SH-SY5Y (cell line): Measurements from ENCODE around the gene WHRN.

Experiments used
- GATA2 ChIP-seq: IDR thresholded peaks from 2 replicates; pipeline ENCODE4 v1.6.1; 2011; ENCODE audit warnings: mild to moderate bottlenecking, low read depth, low read length
- GATA3 ChIP-seq: IDR thresholded peaks from 2 replicates; pipeline ENCODE4 v1.6.1; 2011; ENCODE audit warnings: low read depth, mild to moderate bottlenecking, low read length, moderate library complexity

The WHRN gene

DNA sequence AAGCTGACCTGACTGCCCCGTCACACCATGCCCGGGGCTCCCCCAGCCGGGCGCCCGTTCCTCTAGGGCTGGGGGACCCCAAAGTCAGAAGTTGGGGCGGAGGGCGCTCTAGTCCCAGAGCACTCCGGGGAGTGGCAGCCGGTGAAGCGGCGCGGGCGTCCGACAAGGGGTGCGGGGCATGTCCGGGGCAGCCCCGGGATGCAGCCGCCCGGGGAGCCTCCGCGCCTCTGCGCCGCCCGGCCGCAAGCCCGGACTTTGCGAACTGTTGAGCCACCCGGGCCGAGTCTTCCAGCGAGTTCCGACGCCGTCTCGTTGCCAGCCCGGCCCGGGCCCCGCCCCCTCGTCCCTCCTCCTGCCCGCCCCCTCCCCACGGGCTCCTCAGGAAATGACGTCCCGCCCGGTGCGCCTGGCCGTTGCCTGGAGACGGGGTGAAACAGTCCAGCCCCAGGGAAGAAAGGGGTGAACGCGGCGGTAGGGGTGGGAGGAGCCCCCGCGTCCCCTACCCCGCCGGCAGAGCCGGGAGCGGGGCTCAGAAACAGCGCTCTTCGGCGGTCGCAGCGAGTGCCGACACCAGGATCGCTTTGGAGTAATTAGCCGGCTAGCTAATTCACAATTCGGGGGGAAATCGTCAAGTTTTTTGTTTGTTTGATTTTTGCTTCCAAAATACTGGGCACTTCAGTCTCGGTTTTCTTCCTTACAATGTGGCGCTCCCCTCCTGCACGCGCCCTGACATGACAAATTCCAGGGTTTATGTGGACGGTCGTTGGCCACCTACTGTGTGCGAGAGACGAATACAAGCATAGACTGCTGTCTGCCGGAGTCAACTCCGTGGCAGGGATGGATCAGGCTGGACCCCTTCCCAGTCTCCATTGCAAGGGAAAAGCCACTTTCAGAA is at the start of gene WHRN:
Gene WHRN (minus strand): TSS at position 287 of the 895 bp plus-strand sequence. CDS start 672 bp downstream, outside the sequence.
- TF ChIP-seq GATA3 (no peak), GATA2 (no peak)

DNA sequence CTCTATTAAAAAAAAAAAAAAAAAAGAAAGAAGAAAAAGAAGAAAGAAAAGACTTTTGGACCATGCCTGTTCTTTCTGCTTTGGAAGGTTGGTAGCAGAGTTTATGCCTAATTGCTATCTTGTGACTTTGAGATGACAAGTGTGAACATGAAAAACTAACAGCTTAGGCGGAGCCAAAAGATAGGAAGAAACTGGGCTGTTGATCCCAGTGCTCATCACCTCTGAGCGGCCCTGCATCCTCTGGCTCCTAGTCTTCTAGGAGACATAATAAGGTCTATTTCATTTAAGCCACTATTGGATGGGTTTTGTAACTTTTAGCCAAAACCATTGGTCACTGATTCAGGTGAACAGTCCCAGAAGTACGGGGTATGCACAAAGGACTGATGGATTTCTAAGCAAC is 47.9 kb upstream of the WHRN start:
- TF ChIP-seq GATA3 (no peak), GATA2 (no peak)

DNA sequence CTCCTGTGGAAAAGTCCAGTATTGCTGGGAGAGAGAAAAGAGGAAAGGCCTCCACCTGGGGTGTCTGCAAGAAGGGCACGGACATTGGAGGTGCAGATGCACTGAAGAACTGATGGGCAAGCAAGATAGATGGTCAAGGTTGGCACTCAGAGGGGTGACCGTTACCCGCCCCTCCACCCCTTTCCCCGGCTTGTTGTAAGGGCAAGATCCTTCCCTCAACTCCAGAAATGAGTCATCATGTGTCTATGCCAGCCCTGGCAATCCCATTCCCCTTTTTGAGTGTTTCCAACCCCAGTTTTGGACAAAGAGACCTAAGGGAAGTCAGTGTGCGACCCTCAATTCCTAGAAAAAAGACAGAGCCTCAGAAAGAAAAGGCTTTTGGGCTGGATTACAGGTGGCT is 47.4 kb upstream of the WHRN start:
- TF ChIP-seq GATA2 (no peak), GATA3 (no peak)

DNA sequence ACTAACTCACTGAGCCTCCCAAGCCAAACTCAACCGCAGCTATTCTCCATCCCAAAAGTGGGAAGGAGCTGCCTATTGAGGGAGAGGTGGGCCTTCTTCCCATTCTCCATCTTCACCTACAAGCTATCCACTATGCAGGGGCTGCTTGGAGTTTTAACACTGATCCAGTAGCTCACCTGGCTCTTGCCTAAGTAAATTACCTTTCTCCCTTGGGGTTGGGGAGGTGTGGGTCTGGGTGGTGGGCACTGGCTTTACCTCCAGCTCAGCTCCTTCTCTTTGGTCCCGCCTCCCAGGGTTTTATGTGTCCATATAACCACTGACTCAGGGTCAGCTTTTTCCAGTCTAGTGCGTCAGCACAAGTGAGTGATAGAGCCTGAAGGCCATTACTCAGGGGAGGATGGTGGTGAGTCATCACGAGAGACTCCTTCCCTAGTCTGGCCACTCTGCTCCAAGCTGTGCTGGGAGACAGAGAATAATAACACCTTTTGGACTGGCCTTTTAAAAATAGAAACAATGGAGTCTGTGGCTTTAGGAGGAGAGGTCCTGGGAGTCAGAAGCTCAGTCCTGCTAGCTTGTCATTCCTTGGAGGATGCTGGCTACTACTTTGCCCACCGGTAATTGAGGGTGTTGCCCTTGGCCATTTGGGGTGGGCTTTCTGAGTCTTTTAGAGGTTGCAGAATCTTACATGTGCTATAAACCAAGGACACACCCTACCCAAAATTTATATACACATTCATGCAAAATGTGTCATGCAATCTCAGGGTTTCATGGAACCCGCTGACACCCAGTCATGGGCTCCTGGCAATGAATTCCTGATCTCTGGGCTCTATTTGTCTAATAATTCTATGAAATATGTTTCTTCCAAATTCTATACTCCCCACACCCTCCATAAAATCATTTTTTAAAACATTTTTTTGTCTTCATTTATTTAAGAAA is 46.7 kb upstream of the WHRN start:
- TF ChIP-seq GATA3 (no peak), GATA2 (no peak)

DNA sequence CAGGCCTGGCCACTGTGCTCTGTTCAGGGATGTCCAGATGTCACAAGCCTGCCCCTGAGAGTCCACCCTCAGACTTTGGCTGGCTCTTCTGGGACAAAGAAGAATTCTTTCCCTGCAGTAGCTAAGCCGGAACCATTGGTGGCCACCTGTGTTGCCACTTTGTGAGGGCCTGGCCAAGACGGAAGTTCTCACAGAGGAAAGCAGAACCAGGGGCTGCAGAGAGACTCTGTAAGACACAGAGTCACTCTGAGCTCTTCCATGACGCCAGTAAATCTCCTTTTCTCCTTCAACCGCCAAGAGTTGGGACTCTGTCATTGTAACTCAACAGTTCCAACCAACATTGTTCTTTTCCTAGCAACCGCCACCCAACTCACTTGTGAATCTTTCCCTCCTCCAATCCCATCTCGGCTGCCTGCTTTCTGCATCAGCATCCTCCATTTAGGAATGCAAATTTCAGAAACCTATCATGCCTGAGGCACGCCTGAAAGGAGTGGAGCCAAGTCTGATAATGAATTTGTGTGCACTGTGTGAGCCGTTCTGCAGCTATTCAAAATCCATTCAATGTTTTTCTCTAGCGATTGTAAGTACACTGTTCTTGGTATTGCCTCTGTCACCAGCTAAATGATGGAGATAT is 44.5 kb upstream of the WHRN start:
- TF ChIP-seq GATA3 = no peak
- no peak for TF ChIP-seq GATA2

DNA sequence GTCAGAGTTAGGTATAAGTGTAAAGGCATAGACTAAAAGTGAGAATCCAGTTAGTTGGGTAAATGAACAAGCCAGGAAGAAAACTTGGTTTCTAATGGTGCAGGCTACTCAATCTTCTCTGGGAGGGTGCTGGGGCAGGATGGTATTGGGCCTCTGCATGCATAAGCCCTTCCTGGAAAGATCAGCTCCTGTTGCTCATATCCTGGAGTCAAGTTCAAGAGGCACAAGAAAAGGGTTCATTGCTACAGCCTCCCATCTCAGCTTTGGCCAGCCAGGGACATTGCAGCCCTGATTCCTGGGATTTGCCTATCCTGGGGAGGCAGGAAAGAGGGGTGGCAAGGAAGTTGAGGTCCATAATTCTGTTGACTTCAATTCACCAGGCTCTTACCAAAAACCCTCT is 41.6 kb upstream of the WHRN start:
- no peak for TF ChIP-seq GATA3
- no peak for TF ChIP-seq GATA2

DNA sequence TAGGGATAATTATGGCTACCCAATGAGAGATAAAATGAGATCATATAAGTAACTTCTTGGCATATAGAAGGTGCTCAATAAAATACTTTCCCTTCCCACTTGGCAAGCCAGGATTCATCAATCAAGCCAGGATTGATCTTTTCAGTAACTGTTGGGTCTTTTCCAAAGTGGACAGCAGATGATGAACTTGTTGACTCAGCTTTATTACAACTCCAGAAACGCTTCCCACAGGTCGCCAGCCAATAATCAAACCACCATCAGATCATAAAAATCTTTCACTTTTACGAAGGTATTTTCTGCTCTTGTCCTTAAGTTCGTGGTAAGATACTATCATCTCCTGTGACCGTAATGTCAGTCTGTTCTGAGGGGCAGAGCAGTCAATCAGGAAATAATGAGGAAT is 39.8 kb upstream of the WHRN start:
- no peak for TF ChIP-seq GATA2
- TF ChIP-seq GATA3 = no peak

DNA sequence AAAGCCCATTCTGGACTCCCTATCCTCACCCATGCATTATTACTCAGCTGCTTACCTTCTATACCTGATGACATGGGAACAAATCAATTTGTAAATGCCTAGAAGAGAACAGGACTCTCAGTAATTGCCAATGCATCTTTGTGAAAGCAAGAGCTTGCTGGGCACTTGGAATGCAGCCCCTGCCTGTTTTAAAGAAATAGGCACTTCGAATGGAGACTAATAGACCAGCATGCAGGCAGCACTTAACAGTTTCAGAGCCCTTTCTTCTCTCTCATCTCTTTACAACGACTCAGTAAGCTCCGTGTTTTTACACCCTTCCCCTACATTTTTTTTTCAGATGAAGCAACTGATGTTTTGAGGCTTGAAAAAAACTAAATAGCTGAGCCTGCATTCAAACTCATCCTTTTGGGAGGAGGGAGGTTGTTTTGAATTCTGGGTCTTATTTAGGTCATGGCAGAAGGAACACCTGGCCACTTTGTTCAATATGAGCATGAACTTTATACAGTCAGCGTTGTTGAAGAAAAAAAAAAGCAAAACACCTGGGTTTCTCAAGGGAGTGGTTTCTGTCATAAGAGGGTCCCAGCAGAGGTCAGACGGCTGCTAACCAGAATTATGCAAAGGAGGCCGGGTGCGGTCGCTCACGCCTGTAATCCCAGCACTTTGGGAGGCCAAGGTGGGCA is 34.6 kb upstream of the WHRN start:
- TF ChIP-seq GATA3 (no peak), GATA2 (no peak)

DNA sequence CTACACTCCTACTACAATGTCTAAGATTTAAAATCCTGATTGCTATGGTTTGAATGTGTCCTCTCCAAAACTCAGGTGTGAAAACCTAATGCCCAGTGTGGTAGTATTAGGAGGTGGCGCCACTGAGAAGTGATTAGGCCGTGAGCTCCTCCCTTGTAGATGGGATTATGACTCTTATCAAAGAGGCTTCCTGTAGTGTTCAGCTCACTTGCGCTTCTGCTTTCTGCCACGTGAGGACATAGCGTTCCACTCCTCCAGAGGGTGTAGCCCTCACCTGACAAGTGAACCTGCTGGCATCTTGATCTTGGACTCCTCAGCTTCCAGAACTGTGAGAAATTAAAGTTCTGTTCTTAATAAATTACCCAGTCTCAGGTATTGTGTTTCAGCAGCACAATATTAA is 33.0 kb upstream of the WHRN start:
- no peak for TF ChIP-seq GATA2
- TF ChIP-seq GATA3 = no peak

DNA sequence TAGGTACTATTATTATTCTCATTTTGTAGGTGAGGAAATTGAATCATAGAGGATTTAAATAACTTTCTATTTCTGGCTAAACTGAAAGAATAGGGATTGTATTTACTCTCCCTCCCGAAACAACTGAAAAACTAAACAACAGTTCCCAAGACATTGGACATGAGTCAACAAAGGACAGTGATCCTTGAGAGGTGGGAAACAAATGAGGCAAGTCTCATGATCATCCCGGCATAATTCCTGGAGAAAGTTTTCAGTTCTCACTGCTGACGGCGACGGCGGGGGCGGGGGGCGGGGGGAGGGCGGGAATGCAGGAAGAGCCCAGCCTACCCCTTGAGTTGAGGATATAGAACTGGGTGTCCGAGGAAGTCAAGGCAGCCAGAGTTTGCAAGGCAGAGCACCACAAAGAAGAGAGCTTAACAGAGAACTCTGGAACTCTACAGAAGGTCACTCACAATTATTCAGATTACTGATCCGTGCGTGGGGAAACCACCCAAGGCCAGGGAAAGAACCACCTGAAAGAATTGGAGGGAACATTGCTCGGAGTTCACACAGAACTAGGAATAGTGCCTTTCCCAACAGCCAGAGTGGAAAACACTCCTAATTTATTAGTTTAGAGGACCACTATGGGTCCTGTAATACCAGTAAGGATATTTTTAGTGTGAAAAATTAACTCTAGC is 27.4 kb upstream of the WHRN start:
- TF ChIP-seq GATA2 (no peak), GATA3 (no peak)

DNA sequence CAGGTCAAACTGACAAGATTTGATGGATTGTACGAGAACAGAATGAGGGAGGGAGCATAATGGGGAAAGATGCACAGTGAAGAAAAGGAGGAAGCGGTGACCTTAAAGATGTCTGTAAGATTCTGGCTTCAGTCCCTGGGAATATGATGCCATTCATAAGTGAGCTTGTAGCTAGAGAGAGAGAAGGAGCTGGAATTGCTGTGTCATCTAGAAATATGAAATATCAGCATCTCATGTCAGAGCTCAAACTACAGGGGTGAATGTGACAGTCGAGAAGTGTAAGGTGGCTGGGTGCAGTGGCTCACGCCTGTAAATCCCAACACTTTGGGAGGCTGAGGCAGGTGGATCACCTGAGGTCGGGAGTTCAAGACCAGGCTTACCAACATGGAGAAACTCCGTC is 24.0 kb upstream of the WHRN start:
- TF ChIP-seq GATA2 (no peak), GATA3 (no peak)

DNA sequence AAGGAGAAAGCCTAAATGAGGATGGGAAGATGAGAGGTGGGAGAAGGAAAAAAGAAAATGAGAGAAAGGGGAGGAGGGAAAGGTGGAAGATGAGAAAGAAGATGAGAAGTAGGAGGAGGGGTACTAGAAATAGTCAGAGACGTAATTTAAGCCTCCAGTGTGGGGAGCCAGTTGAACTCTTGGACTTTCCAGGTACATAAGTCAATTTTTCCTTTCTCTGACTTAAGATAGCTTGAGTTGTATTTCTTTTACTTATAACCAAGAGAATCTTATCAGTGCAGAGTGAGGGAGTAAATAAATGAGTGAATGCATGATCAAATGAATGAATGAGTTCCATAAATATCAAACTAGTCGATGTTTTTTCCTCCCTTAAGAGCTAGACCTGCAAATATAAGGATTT is 21.5 kb upstream of the WHRN start:
- no peak for TF ChIP-seq GATA2
- no peak for TF ChIP-seq GATA3

DNA sequence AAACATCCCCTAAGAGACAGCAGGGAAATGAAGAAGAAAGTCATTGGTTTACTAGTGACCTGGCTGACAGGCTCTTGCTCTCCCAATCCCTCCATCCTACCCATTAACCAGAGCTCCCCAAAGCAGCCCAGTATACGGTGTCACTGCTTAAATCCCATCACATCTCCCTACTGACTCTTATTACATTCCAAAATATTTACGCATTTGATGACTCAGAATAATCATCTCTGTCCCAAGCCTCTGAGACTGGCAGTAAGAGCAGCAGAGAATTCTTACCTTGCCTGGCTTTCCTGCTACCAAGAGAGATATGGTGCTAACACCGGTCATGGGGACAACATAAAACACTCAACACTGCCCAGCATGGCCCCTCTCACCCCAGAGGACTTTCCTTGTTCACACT is 20.2 kb upstream of the WHRN start:
- TF ChIP-seq GATA2 (no peak), GATA3 (no peak)
